Mammary epithelial cell (primary cell): Measurements from ENCODE around the gene TLE7.

ENCODE experiments used
- EZH2 ChIP-seq: IDR thresholded peaks from 2 replicates; pipeline ENCODE4 v1.6.1; 2012; ENCODE audit warnings: low read length, inconsistent platforms, borderline replicate concordance
- TF ChIP-seq, protein P1 (sequence below), 2 donors: IDR thresholded peaks in 1 of 2; conservative IDR thresholded peaks in 1 of 2; 2 replicates each; pipeline ENCODE4 v1.5.1; 2011 to 2012; ENCODE audit warnings: inconsistent platforms in 2 of 2, low read length in 2 of 2, mild to moderate bottlenecking in 2 of 2, control low read depth in 1 of 2, low read depth in 1 of 2; ENCODE audit not compliant: insufficient read depth in 1 of 2; ENCODE audit errors: extremely low read depth in 1 of 2

DNA sequence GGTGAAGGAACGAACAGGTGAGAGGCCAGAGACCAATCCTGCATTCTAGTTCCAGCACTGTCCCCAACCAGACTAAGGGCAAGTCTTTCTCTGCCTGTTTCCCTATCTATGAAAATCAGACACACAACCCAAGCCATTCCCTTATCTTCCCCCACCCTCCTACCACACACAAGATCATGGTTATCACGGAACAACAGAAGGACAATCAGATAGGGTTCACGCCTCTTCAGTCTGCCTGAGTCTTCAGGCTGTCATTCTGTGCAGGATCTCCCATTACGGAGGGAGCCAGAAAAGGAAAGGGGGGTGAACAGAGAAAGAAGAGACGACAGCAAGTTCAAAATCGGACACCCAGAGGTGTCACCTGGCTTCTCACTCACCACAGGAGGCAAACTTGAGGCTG, 11.1 kb downstream of the TLE7 start:
- no peak for TF ChIP-seq EZH2
- TF ChIP-seq, protein P1, sequence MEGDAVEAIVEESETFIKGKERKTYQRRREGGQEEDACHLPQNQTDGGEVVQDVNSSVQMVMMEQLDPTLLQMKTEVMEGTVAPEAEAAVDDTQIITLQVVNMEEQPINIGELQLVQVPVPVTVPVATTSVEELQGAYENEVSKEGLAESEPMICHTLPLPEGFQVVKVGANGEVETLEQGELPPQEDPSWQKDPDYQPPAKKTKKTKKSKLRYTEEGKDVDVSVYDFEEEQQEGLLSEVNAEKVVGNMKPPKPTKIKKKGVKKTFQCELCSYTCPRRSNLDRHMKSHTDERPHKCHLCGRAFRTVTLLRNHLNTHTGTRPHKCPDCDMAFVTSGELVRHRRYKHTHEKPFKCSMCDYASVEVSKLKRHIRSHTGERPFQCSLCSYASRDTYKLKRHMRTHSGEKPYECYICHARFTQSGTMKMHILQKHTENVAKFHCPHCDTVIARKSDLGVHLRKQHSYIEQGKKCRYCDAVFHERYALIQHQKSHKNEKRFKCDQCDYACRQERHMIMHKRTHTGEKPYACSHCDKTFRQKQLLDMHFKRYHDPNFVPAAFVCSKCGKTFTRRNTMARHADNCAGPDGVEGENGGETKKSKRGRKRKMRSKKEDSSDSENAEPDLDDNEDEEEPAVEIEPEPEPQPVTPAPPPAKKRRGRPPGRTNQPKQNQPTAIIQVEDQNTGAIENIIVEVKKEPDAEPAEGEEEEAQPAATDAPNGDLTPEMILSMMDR (conservative IDR thresholded peaks at IDR 0.05 in 1 of 2, IDR thresholded peaks at IDR 0.05 in 1 of 2; ENCODE audit: extremely low read depth in 1 of 2, insufficient read depth in 1 of 2, low read depth in 1 of 2, low read length in 2 of 2): no peak
